SU-DHL-6 (cell line): ENCODE measurements around the gene ST7.

Experiments used
- H2AFZ ChIP-seq: fragments of 200-600 bp; sonication (generic); 2 replicates; pipeline ENCODE4 v1.6.1; 2014; ENCODE audit warnings: low read depth, mild to moderate bottlenecking, moderate library complexity, mixed read lengths, antibody characterized with exemption, low read length; ENCODE audit not compliant: severe bottlenecking
- H3F3A ChIP-seq: fragments of 200-600 bp; shearing (Covaris generic); 2 replicates; pipeline ENCODE4 v1.6.0; 2016; ENCODE audit warnings: antibody characterized with exemption, mild to moderate bottlenecking; ENCODE audit not compliant: insufficient read depth
- H3K27ac ChIP-seq: fragments of 200-600 bp; sonication (generic); 2 replicates; pipeline ENCODE4 v1.5.1; 2016; ENCODE audit warnings: low read depth, mild to moderate bottlenecking, low read length, moderate library complexity, mixed read lengths
- H3K27me3 ChIP-seq: fragments of 200-600 bp; sonication (generic), shearing (Covaris generic); 2 replicates; pipeline ENCODE4 v1.6.0; 2014; ENCODE audit warnings: mild to moderate bottlenecking, low read length
- H3K36me3 ChIP-seq: fragments of 200-600 bp; sonication (generic); 2 replicates; pipeline ENCODE4 v1.6.1; 2014; ENCODE audit warnings: mild to moderate bottlenecking, low read length, mixed read lengths
- H3K4me2 ChIP-seq: fragments of 300-600, 200-600 bp; shearing (Covaris generic), sonication (generic); 2 replicates; pipeline ENCODE4 v1.6.0; 2014; ENCODE audit warnings: low read length, low read depth, mild to moderate bottlenecking; ENCODE audit not compliant: poor library complexity, severe bottlenecking
- H3K4me3 ChIP-seq: fragments of 200-600 bp; sonication (generic); 2 replicates; pipeline ENCODE4 v1.5.1; 2014; ENCODE audit warnings: antibody characterized with exemption, low read length, mild to moderate bottlenecking, mixed read lengths; ENCODE audit not compliant: insufficient read depth, poor library complexity, severe bottlenecking
- H3K79me2 ChIP-seq: fragments of 200-600 bp; sonication (generic); 2 replicates; pipeline ENCODE4 v1.6.1; 2014; ENCODE audit warnings: mild to moderate bottlenecking, low read length, moderate library complexity; ENCODE audit not compliant: insufficient read depth
- H3K9ac ChIP-seq: fragments of 200-600 bp; sonication (generic); 2 replicates; pipeline ENCODE4 v1.7.0; 2014; ENCODE audit warnings: mild to moderate bottlenecking, low read length
- H3K9me2 ChIP-seq: fragments of 200-600 bp; sonication (generic); replicated peaks from 2 replicates; pipeline ENCODE4 v1.6.1; 2014; ENCODE audit warnings: low read length; ENCODE audit not compliant: insufficient read depth
- H3K9me3 ChIP-seq: fragments of 200-600 bp; sonication (generic); 2 replicates; pipeline ENCODE4 v1.6.1; 2014; ENCODE audit warnings: low read length, mixed read lengths; ENCODE audit not compliant: insufficient read depth
- H4K20me1 ChIP-seq: fragments of 200-600 bp; sonication (generic); 2 replicates; pipeline ENCODE4 v1.6.1; 2014; ENCODE audit warnings: low read depth, mild to moderate bottlenecking, antibody characterized with exemption, low read length, moderate library complexity, mixed read lengths
- EZH2phosphoT487 ChIP-seq: fragments of 200-600 bp; sonication (generic), shearing (Covaris generic); conservative IDR thresholded peaks from 2 replicates; pipeline ENCODE4 v1.6.1; 2018; ENCODE audit warnings: mild to moderate bottlenecking, antibody characterized with exemption, low read length, moderate library complexity, mixed read lengths
- TF ChIP-seq, protein P1 (sequence below): fragments of 200-600 bp; sonication (generic); IDR thresholded peaks from one replicate; pipeline ENCODE4 v1.5.1; 2017; ENCODE audit warnings: antibody characterized with exemption, mild to moderate bottlenecking, low read length, moderate library complexity; ENCODE audit not compliant: insufficient read depth, poor library complexity, severe bottlenecking

The ST7 gene

DNA sequence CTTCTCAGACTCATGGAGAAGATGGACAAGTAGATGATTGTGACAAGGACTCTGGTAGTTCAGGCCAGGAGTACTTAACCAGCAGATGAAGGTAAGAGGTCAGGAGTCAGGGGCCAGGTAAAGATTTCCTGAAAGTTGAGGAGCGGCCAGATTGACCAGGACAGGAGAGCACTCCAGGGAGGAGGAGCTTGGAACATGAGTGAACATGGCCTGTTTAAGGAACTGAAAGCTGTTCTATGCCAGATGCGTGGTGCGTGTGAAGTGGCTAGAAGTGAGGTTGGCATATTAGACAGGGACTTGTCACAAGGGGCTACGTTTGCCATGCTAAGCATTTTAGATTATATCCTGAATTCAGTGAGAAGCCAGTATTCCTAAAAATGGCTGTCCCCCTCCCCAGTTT lies 212.4 kb downstream of the ST7 start:
- Histone ChIP-seq H2AFZ (no peak overlapping the region), H3K4me2 (no peak overlapping the region), H3K36me3 (no peaks in the 10 kb centered on the region), H3K4me3 (no peak overlapping the region), H3K27ac (no peak overlapping the region), H3F3A (no peaks in the 10 kb centered on the region), H3K9ac (no peak overlapping the region), H3K79me2 (no peaks in the 10 kb centered on the region), H4K20me1 (no peaks in the 10 kb centered on the region), H3K9me3 (no peaks in the 10 kb centered on the region), H3K27me3 (no peaks in the 10 kb centered on the region), H3K9me2 (no peaks in the 10 kb centered on the region)
- TF ChIP-seq EZH2phosphoT487 = no peak
- TF ChIP-seq, protein P1, sequence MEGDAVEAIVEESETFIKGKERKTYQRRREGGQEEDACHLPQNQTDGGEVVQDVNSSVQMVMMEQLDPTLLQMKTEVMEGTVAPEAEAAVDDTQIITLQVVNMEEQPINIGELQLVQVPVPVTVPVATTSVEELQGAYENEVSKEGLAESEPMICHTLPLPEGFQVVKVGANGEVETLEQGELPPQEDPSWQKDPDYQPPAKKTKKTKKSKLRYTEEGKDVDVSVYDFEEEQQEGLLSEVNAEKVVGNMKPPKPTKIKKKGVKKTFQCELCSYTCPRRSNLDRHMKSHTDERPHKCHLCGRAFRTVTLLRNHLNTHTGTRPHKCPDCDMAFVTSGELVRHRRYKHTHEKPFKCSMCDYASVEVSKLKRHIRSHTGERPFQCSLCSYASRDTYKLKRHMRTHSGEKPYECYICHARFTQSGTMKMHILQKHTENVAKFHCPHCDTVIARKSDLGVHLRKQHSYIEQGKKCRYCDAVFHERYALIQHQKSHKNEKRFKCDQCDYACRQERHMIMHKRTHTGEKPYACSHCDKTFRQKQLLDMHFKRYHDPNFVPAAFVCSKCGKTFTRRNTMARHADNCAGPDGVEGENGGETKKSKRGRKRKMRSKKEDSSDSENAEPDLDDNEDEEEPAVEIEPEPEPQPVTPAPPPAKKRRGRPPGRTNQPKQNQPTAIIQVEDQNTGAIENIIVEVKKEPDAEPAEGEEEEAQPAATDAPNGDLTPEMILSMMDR = no peak

DNA sequence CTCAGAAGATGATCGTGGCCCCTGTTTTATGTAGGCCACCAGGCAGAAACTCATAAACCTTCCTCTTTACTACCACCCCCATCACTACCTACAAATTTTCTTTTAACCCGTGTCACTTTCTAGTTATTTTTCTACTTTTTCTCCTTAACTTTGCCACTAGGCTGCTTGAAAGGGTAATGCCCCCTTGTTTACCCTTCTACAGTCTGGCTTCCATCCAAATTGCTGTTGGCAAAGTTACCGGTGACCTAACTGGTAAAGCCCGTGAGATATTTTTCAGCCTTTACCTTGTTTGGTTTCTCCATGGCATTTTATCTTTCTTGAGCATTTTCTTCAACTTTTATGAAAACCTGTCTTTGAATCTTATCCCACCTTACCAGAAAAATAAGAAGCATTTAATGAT lies 216.6 kb downstream of the ST7 start:
- Histone ChIP-seq H3K4me2 (no peak overlapping the region), H3K79me2 (no peaks in the 10 kb centered on the region), H3K4me3 (no peak overlapping the region), H2AFZ (no peak overlapping the region), H4K20me1 (no peaks in the 10 kb centered on the region), H3K9ac (no peak overlapping the region), H3K27me3 (no peaks in the 10 kb centered on the region), H3K9me2 (no peaks in the 10 kb centered on the region), H3F3A (no peaks in the 10 kb centered on the region), H3K27ac (no peak overlapping the region), H3K36me3 (no peaks in the 10 kb centered on the region), H3K9me3 (no peaks in the 10 kb centered on the region)
- TF ChIP-seq EZH2phosphoT487 = no peak
- TF ChIP-seq, protein P1 = no peak

DNA sequence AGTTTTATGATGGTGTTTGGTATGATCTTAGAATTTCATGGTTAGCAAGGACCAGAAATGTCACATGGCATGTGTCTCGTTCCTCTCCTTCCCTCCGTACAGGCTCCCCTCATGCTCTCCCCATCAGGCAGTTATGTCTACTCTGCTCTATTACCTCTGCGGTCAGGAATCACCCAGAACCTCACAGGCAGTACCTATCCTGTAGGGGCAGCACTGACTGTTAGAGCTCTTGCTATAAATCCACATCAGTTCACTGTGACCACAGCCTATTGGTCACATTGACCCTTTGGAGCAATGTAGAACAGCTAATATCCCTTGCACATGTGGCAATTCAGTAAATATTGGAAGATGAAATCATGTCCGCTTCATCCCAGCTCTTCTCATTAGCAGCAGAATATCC lies 217.8 kb downstream of the ST7 start:
- Histone ChIP-seq H3K36me3 (no peaks in the 10 kb centered on the region), H3K79me2 (no peaks in the 10 kb centered on the region), H3K9me2 (no peaks in the 10 kb centered on the region), H3K9ac (no peak overlapping the region), H3K4me2 (no peak overlapping the region), H2AFZ (no peak overlapping the region), H3K27ac (no peak overlapping the region), H3K27me3 (no peaks in the 10 kb centered on the region), H3K9me3 (no peaks in the 10 kb centered on the region), H3F3A (no peaks in the 10 kb centered on the region), H3K4me3 (no peak overlapping the region), H4K20me1 (no peaks in the 10 kb centered on the region)
- TF ChIP-seq EZH2phosphoT487 = no peak
- TF ChIP-seq, protein P1 = no peak

DNA sequence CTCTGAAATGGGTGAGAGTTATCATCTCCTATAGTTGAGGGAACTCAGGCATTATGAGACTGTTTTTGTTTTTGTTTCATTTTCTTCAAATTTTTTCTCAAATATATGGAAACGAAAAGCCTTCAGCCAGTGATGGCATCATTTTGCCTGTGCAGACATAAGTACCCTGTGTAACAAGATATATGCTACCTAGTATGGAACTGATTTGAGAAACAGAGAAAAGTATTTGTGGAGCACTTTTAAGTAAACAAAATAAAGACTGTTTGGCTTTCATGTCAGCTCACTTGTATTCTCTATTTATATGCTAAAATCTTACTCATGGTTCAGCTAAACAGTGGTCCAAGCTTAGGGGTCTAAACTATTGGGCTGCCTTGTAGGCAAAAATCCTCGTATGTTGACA lies 219.0 kb downstream of the ST7 start:
- Histone ChIP-seq H3K4me3 (no peak overlapping the region), H3K27me3 (no peaks in the 10 kb centered on the region), H3K36me3 (no peaks in the 10 kb centered on the region), H4K20me1 (no peaks in the 10 kb centered on the region), H3K4me2 (no peak overlapping the region), H3K9ac (no peak overlapping the region), H3F3A (no peaks in the 10 kb centered on the region), H3K9me2 (no peaks in the 10 kb centered on the region), H3K79me2 (no peaks in the 10 kb centered on the region), H3K27ac (no peak overlapping the region), H2AFZ (no peak overlapping the region), H3K9me3 (no peaks in the 10 kb centered on the region)
- TF ChIP-seq EZH2phosphoT487 = no peak
- TF ChIP-seq, protein P1 = no peak
